Muscle layer of duodenum (tissue), 2 donors: ENCODE data around the gene AGL.
"Not testable (repeated sequence)": the region's sequence is repeated elsewhere in the genome, so short reads cannot be mapped to it uniquely, and the experiment has no call there.

ENCODE experiments used
- H3K27ac ChIP-seq: one replicate; pipeline ENCODE4 v1.7.0; 2013; ENCODE audit warnings: mild to moderate bottlenecking, low read length
- H3K27me3 ChIP-seq: one replicate; pipeline ENCODE4 v1.7.0; 2013; ENCODE audit warnings: low read depth, mild to moderate bottlenecking, control low read depth, low read length
- H3K36me3 ChIP-seq, 2 donors: one replicate each; pipeline ENCODE4 v1.7.0; 2013; ENCODE audit warnings: low read length in 2 of 2, control low read depth in 1 of 2, mild to moderate bottlenecking in 1 of 2; ENCODE audit not compliant: insufficient read depth in 2 of 2, control insufficient read depth in 1 of 2
- H3K4me1 ChIP-seq, 2 donors: one replicate each; pipeline ENCODE4 v1.7.0; 2013; ENCODE audit warnings: low read length in 2 of 2, mild to moderate bottlenecking in 2 of 2, control low read depth in 1 of 2, moderate library complexity in 1 of 2; ENCODE audit not compliant: insufficient read depth in 2 of 2, control insufficient read depth in 1 of 2
- H3K4me3 ChIP-seq, 2 donors: one replicate each; pipeline ENCODE4 v1.7.0; 2013; ENCODE audit warnings: low read length in 2 of 2, low read depth in 1 of 2, mild to moderate bottlenecking in 1 of 2
- H3K9me3 ChIP-seq, 2 donors: one replicate each; pipeline ENCODE4 v1.7.0; 2013; ENCODE audit warnings: low read length in 2 of 2, control low read depth in 1 of 2, mild to moderate bottlenecking in 1 of 2; ENCODE audit not compliant: control insufficient read depth in 1 of 2
- donor health status: healthy.

Gene AGL

GRCh38 chr1:99886841-99887240 is 36.7 kb downstream of the AGL start:
- Histone ChIP-seq H3K27ac (no peak overlapping the region), H3K4me3 (no peak overlapping the region), H3K4me1 (no peaks in the 10 kb centered on the region), H3K9me3 (no peaks in the 10 kb centered on the region), H3K27me3 (no peaks in the 10 kb centered on the region), H3K36me3 (peaks cover 30 to 47% of the 10 kb centered on the region in 2 donors)

- no peak overlapping the region for H3K4me3 ChIP-seq
- H3K4me1 ChIP-seq, result no peaks in the 10 kb centered on the region
- H3K9me3 ChIP-seq, result no peaks in the 10 kb centered on the region
- H3K27me3 ChIP-seq, result no peaks in the 10 kb centered on the region
- no peak overlapping the region for H3K27ac ChIP-seq
- H3K36me3 ChIP-seq, result peaks cover 29 to 51% of the 10 kb centered on the region in 2 donors
These were observed 37.7 kb downstream of the AGL start for GRCh38 chr1:99887890-99888289.

- H3K9me3 ChIP-seq, result no peaks in the 10 kb centered on the region
- H3K36me3 ChIP-seq, result peaks cover 19 to 37% of the 10 kb centered on the region in 2 donors
- no peaks in the 10 kb centered on the region for H3K4me1 ChIP-seq
- H3K4me3 ChIP-seq, result no peak overlapping the region
- no peak overlapping the region for H3K27ac ChIP-seq
- H3K27me3 ChIP-seq, result no peaks in the 10 kb centered on the region
These were observed 41.8 kb downstream of the AGL start for GRCh38 chr1:99891997-99892396.

- H3K4me3 ChIP-seq, H3K9me3 ChIP-seq, H3K4me1 ChIP-seq, H3K27ac ChIP-seq, H3K27me3 ChIP-seq: not testable (repeated sequence)
- H3K36me3 ChIP-seq, result peaks cover 15 to 52% of the 10 kb centered on the region in 2 donors
These were observed 53.1 kb downstream of the AGL start for GRCh38 chr1:99903278-99903677.

- Histone ChIP-seq H3K27me3 (no peaks in the 10 kb centered on the region), H3K4me1 (no peaks in the 10 kb centered on the region), H3K36me3 (peaks cover 8 to 62% of the 10 kb centered on the region in 2 donors), H3K9me3 (peaks cover 0 to 7% of the 10 kb centered on the region in 2 donors), H3K27ac (no peak overlapping the region), H3K4me3 (no peak overlapping the region)
These were observed 56.4 kb downstream of the AGL start for GRCh38 chr1:99906535-99906934.

- H3K4me1 ChIP-seq, result peaks cover 0 to 4% of the 10 kb centered on the region in 2 donors
- H3K27me3 ChIP-seq, result no peaks in the 10 kb centered on the region
- H3K36me3 ChIP-seq, result peaks cover 7 to 40% of the 10 kb centered on the region in 2 donors
- H3K9me3 ChIP-seq, result no peaks in the 10 kb centered on the region
- H3K4me3 ChIP-seq, result no peak overlapping the region
- H3K27ac ChIP-seq, result no peak overlapping the region
These were observed 67.1 kb downstream of the AGL start for GRCh38 chr1:99917214-99917613.

- peaks cover 0 to 4% of the 10 kb centered on the region in 2 donors for H3K4me1 ChIP-seq
- no peaks in the 10 kb centered on the region for H3K27me3 ChIP-seq
- no peaks in the 10 kb centered on the region for H3K9me3 ChIP-seq
- H3K4me3 ChIP-seq, result no peak overlapping the region
- no peak overlapping the region for H3K27ac ChIP-seq
- H3K36me3 ChIP-seq, result peaks cover 0 to 32% of the 10 kb centered on the region in 2 donors
These were observed 69.1 kb downstream of the AGL start for GRCh38 chr1:99919220-99919619.

GRCh38 chr1:99934801-99935200 is 84.6 kb downstream of the AGL start:
- Histone ChIP-seq H3K27me3 (no peaks in the 10 kb centered on the region), H3K9me3 (no peaks in the 10 kb centered on the region), H3K4me3 (no peak overlapping the region), H3K27ac (no peak overlapping the region), H3K4me1 (no peaks in the 10 kb centered on the region), H3K36me3 (no peaks in the 10 kb centered on the region)

GRCh38 chr1:99935534-99935933 is 85.4 kb downstream of the AGL start:
- Histone ChIP-seq H3K36me3 (no peaks in the 10 kb centered on the region), H3K4me1 (no peaks in the 10 kb centered on the region), H3K27ac (no peak overlapping the region)

GRCh38 chr1:99936071-99936470 is 85.9 kb downstream of the AGL start:
- Histone ChIP-seq H3K4me3 (no peak overlapping the region), H3K4me1 (no peaks in the 10 kb centered on the region), H3K36me3 (no peaks in the 10 kb centered on the region), H3K27ac (no peak overlapping the region), H3K27me3 (no peaks in the 10 kb centered on the region), H3K9me3 (no peaks in the 10 kb centered on the region)

More at GRCh38 chr1:99935534-99935933, 85.4 kb downstream of the AGL start:
- no peaks in the 10 kb centered on the region for H3K27me3 ChIP-seq
- H3K4me3 ChIP-seq, result no peak overlapping the region
- no peaks in the 10 kb centered on the region for H3K9me3 ChIP-seq

GRCh38 chr1:99942723-99943122 is 92.6 kb downstream of the AGL start:
- H3K27ac ChIP-seq, result no peak overlapping the region
- H3K4me3 ChIP-seq, result no peak overlapping the region
- H3K27me3 ChIP-seq, result no peaks in the 10 kb centered on the region
- H3K36me3 ChIP-seq, result no peaks in the 10 kb centered on the region
- H3K4me1 ChIP-seq, result no peaks in the 10 kb centered on the region
- no peaks in the 10 kb centered on the region for H3K9me3 ChIP-seq

- Histone ChIP-seq H3K9me3 (no peaks in the 10 kb centered on the region), H3K4me1 (no peaks in the 10 kb centered on the region), H3K27ac (no peak overlapping the region), H3K4me3 (no peak overlapping the region), H3K36me3 (no peaks in the 10 kb centered on the region), H3K27me3 (no peaks in the 10 kb centered on the region)
These were observed 93.1 kb downstream of the AGL start for GRCh38 chr1:99943223-99943794.
